HepG2 (cell line): ENCODE data around the gene LEMD2.

Experiments
- MTA1 ChIP-seq: sonication (generic); formaldehyde crosslinking; IDR thresholded peaks from 2 replicates; pipeline ENCODE4 v1.4.0; 2020; ENCODE audit warnings: missing genetic modification reagents, mild to moderate bottlenecking, borderline replicate concordance
- TF ChIP-seq, protein P1 (sequence below): sonication (generic); formaldehyde crosslinking; IDR thresholded peaks from 2 replicates; pipeline ENCODE4 v1.5.0; 2020; ENCODE audit warnings: mild to moderate bottlenecking, missing genetic modification reagents, moderate library complexity

DNA sequence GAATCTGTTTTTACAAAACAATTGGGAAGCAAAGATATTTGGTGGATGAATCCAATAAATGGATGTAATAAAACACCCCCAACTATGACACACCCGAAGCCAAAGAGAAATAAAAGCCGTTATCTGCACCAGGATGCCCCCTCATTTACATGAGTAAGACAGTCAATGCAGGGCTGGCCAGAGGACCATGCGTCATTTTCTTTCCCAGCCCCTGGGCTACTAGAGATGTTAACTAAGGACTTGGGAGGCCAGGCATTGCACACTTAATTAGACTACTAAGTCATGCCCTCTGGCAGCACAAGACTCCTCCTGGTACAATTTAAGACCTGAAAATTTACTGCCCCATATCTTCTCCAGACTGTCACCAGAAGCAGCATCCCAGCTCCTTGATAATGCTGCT, 3.2 kb downstream of the LEMD2 start:
- TF ChIP-seq, protein P1, sequence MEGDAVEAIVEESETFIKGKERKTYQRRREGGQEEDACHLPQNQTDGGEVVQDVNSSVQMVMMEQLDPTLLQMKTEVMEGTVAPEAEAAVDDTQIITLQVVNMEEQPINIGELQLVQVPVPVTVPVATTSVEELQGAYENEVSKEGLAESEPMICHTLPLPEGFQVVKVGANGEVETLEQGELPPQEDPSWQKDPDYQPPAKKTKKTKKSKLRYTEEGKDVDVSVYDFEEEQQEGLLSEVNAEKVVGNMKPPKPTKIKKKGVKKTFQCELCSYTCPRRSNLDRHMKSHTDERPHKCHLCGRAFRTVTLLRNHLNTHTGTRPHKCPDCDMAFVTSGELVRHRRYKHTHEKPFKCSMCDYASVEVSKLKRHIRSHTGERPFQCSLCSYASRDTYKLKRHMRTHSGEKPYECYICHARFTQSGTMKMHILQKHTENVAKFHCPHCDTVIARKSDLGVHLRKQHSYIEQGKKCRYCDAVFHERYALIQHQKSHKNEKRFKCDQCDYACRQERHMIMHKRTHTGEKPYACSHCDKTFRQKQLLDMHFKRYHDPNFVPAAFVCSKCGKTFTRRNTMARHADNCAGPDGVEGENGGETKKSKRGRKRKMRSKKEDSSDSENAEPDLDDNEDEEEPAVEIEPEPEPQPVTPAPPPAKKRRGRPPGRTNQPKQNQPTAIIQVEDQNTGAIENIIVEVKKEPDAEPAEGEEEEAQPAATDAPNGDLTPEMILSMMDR (CRISPR knock-in tag), result no peak
- no peak for TF ChIP-seq MTA1
